ENCODE data around the gene ARMC3.

DNA sequence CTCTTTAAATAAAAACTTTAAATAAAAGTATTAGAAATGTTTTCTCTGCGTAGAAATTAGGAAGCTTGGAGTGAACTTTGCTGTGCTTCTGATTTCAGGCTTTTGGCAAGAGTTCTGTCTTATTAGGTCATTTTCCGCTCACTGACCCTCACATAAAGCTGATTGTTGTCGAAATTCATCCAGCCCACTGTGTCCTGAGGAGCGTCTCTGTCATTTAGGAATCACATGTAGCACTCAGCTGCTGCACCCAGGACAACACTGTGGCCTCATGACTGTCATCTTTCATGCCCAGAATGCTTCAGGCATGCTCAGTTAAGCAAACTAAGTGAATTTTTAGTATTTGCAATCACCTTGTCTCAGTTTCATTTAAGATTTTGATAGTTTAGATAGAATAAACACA lies 109.7 kb downstream of the ARMC3 start:
- TF ChIP-seq, protein P1, sequence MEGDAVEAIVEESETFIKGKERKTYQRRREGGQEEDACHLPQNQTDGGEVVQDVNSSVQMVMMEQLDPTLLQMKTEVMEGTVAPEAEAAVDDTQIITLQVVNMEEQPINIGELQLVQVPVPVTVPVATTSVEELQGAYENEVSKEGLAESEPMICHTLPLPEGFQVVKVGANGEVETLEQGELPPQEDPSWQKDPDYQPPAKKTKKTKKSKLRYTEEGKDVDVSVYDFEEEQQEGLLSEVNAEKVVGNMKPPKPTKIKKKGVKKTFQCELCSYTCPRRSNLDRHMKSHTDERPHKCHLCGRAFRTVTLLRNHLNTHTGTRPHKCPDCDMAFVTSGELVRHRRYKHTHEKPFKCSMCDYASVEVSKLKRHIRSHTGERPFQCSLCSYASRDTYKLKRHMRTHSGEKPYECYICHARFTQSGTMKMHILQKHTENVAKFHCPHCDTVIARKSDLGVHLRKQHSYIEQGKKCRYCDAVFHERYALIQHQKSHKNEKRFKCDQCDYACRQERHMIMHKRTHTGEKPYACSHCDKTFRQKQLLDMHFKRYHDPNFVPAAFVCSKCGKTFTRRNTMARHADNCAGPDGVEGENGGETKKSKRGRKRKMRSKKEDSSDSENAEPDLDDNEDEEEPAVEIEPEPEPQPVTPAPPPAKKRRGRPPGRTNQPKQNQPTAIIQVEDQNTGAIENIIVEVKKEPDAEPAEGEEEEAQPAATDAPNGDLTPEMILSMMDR (IDR thresholded peaks at IDR 0.05) = no peak
- no peak for TF ChIP-seq ZNF121 (CRISPR knock-in tag; IDR thresholded peaks at IDR 0.05)
- TF ChIP-seq, protein P2, sequence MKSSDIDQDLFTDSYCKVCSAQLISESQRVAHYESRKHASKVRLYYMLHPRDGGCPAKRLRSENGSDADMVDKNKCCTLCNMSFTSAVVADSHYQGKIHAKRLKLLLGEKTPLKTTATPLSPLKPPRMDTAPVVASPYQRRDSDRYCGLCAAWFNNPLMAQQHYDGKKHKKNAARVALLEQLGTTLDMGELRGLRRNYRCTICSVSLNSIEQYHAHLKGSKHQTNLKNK (CRISPR knock-in tag; IDR thresholded peaks at IDR 0.05) = no peak
- no peak for TF ChIP-seq CREB1 (CRISPR knock-in tag; IDR thresholded peaks at IDR 0.05)
- no peak for TF ChIP-seq NR3C1 (CRISPR knock-in tag; conservative IDR thresholded peaks at IDR 0.05; ENCODE audit: low read depth)
- TF ChIP-seq, protein P3, sequence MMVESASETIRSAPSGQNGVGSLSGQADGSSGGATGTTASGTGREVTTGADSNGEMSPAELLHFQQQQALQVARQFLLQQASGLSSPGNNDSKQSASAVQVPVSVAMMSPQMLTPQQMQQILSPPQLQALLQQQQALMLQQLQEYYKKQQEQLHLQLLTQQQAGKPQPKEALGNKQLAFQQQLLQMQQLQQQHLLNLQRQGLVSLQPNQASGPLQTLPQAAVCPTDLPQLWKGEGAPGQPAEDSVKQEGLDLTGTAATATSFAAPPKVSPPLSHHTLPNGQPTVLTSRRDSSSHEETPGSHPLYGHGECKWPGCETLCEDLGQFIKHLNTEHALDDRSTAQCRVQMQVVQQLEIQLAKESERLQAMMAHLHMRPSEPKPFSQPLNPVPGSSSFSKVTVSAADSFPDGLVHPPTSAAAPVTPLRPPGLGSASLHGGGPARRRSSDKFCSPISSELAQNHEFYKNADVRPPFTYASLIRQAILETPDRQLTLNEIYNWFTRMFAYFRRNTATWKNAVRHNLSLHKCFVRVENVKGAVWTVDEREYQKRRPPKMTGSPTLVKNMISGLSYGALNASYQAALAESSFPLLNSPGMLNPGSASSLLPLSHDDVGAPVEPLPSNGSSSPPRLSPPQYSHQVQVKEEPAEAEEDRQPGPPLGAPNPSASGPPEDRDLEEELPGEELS (CRISPR knock-in tag; IDR thresholded peaks at IDR 0.05) = no peak
- TF ChIP-seq ZNF232 (CRISPR knock-in tag; IDR thresholded peaks at IDR 0.05) = no peak
- no peak for TF ChIP-seq CREM (CRISPR knock-in tag; IDR thresholded peaks at IDR 0.05)
- TF ChIP-seq, protein P4, sequence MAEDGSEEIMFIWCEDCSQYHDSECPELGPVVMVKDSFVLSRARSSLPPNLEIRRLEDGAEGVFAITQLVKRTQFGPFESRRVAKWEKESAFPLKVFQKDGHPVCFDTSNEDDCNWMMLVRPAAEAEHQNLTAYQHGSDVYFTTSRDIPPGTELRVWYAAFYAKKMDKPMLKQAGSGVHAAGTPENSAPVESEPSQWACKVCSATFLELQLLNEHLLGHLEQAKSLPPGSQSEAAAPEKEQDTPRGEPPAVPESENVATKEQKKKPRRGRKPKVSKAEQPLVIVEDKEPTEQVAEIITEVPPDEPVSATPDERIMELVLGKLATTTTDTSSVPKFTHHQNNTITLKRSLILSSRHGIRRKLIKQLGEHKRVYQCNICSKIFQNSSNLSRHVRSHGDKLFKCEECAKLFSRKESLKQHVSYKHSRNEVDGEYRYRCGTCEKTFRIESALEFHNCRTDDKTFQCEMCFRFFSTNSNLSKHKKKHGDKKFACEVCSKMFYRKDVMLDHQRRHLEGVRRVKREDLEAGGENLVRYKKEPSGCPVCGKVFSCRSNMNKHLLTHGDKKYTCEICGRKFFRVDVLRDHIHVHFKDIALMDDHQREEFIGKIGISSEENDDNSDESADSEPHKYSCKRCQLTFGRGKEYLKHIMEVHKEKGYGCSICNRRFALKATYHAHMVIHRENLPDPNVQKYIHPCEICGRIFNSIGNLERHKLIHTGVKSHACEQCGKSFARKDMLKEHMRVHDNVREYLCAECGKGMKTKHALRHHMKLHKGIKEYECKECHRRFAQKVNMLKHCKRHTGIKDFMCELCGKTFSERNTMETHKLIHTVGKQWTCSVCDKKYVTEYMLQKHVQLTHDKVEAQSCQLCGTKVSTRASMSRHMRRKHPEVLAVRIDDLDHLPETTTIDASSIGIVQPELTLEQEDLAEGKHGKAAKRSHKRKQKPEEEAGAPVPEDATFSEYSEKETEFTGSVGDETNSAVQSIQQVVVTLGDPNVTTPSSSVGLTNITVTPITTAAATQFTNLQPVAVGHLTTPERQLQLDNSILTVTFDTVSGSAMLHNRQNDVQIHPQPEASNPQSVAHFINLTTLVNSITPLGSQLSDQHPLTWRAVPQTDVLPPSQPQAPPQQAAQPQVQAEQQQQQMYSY (CRISPR knock-in tag; IDR thresholded peaks at IDR 0.05) = no peak
- no peak for TF ChIP-seq GRHL2 (CRISPR knock-in tag; IDR thresholded peaks at IDR 0.05; ENCODE audit: insufficient replicate concordance, severe bottlenecking)
- no peak for TF ChIP-seq NFATC4 (CRISPR knock-in tag; IDR thresholded peaks at IDR 0.05)
- TF ChIP-seq, protein P5, sequence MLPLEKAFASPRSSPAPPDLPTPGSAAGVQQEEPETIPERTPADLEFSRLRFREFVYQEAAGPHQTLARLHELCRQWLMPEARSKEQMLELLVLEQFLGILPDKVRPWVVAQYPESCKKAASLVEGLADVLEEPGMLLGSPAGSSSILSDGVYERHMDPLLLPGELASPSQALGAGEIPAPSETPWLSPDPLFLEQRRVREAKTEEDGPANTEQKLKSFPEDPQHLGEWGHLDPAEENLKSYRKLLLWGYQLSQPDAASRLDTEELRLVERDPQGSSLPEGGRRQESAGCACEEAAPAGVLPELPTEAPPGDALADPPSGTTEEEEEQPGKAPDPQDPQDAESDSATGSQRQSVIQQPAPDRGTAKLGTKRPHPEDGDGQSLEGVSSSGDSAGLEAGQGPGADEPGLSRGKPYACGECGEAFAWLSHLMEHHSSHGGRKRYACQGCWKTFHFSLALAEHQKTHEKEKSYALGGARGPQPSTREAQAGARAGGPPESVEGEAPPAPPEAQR (CRISPR knock-in tag; IDR thresholded peaks at IDR 0.05) = no peak
